Upper lobe of left lung (tissue), 6 donors: ENCODE results near the gene ACTN1. TPM values are rescaled to one million over a fixed set of nuclear protein-coding genes. Genes with fewer than 3 reads are reported as not detected.

Experiments used
- ATAC-seq, 2 donors: fragments of 200-7000 bp; cut with Tn5 transposase; one replicate each; pipeline ENCODE4 v1.9.1; 2022; ENCODE audit warnings: mild to moderate bottlenecking in 2 of 2, moderate library complexity in 2 of 2; ENCODE audit not compliant: low FRiP score in 2 of 2
- DNase-seq, 2 donors: peaks; one replicate each; pipeline ENCODE4 v3.0.0-alpha.2; 2019 to 2020
- H3K27ac ChIP-seq, 4 donors: fragments of 200-600 bp; sonication (generic); one replicate each; pipeline ENCODE4 v1.5.1; 2016 to 2019
- H3K27me3 ChIP-seq, 4 donors: fragments of 200-600 bp; sonication (generic); one replicate each; pipeline ENCODE4 v1.5.1; 2017 to 2019
- H3K36me3 ChIP-seq, 4 donors: fragments of 200-600 bp; sonication (generic); one replicate each; pipeline ENCODE4 v1.5.1; 2016 to 2019
- H3K4me1 ChIP-seq, 4 donors: fragments of 200-600 bp; sonication (generic); one replicate each; pipeline ENCODE4 v1.5.1; 2018 to 2019
- H3K4me3 ChIP-seq, 4 donors: fragments of 200-600 bp; sonication (generic); one replicate each; pipeline ENCODE4 v1.5.1; 2017 to 2019; ENCODE audit warnings: mild to moderate bottlenecking in 2 of 4, moderate library complexity in 1 of 4
- H3K9me3 ChIP-seq, 4 donors: fragments of 200-600 bp; sonication (generic); one replicate each; pipeline ENCODE4 v1.5.1; 2018 to 2019
- EP300 ChIP-seq, 4 donors: sonication (generic); formaldehyde crosslinking; IDR thresholded peaks; one replicate each; pipeline ENCODE4 v1.5.1; 2017; ENCODE audit warnings: antibody characterized with exemption in 4 of 4, control low read depth in 2 of 4
- POLR2A ChIP-seq, 4 donors: fragments of 450-650 bp; IDR thresholded peaks; one replicate each; pipeline ENCODE4 v1.5.1; 2016 to 2017; ENCODE audit warnings: antibody characterized with exemption in 4 of 4, mild to moderate bottlenecking in 2 of 4
- POLR2AphosphoS5 ChIP-seq, 2 donors: sonication (generic); formaldehyde crosslinking; IDR thresholded peaks; one replicate each; pipeline ENCODE4 v1.5.1; 2017; ENCODE audit warnings: antibody characterized with exemption in 2 of 2
- WGBS, 2 donors: methylation state at CpG; one replicate each; pipeline ENCODE4 v1.1.5; 2017 to 2018; 5-methylcytosine and 5-hydroxymethylcytosine counted together
- total RNA-seq, 6 donors: library from RNA; depleted of rRNA in 4 of 6; stranded (reverse); fragments of >200 nt in 4 of 6; gene quantifications; one replicate each; pipeline versions ENCODE4 v1.1.0 to v1.2.1, GENCODE V29; 2016 to 2021
- TF ChIP-seq, protein P1 (sequence below), 6 experiments: fragments of 450-650 bp in 4 of 6; fragments of 200-600 bp in 2 of 6; sonication (generic) in 2 of 6; IDR thresholded peaks; one replicate each; pipeline ENCODE4 v1.5.1; 2016 to 2019; ENCODE audit warnings: antibody characterized with exemption in 6 of 6
- donor health status: DM: no; HTN: no; CAD: no; lungs with moderate emphysema.
- donor health status: DM: no; HTN: yes; CAD: no; lungs with severe emphysema.

ACTN1 gene
- total RNA-seq, 6 donors from 2014 or later: 117 to 195 (median 157) TPM

DNA sequence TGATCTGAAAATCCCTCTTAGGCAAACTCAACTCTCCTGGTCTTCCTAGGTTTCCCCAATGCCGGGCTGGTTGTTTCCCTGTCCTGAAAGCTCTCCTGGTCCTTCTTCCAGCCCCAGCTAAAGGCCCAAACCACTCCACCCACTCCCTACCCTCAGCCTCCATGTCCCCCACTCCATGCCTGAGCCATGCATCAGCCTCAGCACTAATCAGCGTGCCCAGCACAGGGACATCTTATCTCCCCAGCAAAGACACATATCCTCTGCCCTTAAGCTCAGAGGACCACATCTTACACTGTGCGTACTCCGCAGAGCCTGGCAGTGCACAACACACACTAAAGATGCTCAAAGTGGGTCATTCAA is 25.9 kb downstream of the ACTN1 start:
- TF ChIP-seq EP300 (IDR thresholded peaks at IDR 0.05) (no peak), POLR2A (IDR thresholded peaks at IDR 0.05) (no peak), POLR2AphosphoS5 (IDR thresholded peaks at IDR 0.05) (no peak)
- TF ChIP-seq, protein P1, sequence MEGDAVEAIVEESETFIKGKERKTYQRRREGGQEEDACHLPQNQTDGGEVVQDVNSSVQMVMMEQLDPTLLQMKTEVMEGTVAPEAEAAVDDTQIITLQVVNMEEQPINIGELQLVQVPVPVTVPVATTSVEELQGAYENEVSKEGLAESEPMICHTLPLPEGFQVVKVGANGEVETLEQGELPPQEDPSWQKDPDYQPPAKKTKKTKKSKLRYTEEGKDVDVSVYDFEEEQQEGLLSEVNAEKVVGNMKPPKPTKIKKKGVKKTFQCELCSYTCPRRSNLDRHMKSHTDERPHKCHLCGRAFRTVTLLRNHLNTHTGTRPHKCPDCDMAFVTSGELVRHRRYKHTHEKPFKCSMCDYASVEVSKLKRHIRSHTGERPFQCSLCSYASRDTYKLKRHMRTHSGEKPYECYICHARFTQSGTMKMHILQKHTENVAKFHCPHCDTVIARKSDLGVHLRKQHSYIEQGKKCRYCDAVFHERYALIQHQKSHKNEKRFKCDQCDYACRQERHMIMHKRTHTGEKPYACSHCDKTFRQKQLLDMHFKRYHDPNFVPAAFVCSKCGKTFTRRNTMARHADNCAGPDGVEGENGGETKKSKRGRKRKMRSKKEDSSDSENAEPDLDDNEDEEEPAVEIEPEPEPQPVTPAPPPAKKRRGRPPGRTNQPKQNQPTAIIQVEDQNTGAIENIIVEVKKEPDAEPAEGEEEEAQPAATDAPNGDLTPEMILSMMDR (IDR thresholded peaks at IDR 0.05): no peak
- Histone ChIP-seq H3K27me3 (no peaks in the 10 kb centered on the region), H3K36me3 (no peaks in the 10 kb centered on the region), H3K9me3 (no peaks in the 10 kb centered on the region), H3K27ac (peak overlapping the region; percentile 31 to 82 (median 64)), H3K4me3 (no peak overlapping the region), H3K4me1 (peaks cover 52 to 86% (median 71%) of the 10 kb centered on the region in 4 donors)
- DNase-seq (no peak), ATAC-seq (no peak)
- 88 to 90% methylated on average over 3 to 4 of the region's 4 CpGs for WGBS, 2 donors

DNA sequence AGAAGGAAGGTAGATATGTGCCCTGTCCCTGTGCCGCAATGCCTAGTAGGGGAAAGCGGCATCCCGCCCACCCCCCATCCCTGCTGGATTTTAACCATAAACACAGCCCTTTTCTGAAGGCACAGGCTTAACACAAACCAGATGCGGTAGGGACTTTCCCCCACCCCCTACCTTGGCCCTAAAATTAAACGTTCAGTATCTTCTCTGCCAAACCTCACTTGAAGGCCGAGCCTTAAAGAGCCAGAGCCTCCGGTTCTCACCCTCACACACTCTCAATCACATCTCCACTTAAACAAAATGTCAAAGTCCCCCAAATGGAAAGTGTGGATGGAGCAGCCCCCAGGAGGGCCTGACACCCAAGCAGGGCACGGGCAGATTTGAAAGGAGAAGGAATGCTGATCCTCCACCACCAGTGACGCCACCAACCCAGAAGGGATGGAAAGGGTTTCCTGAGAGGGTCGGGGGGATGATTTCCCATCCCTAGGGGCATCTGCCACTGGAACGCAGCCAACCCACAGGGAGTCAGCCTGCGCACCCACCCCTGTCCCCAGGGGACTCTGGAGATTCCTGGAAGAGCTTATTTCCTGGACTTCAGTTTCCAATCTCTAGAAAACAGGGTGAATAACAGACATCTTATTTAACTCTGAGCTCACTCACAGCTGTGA is 26.4 kb downstream of the ACTN1 start:
- H3K36me3 ChIP-seq: no peaks in the 10 kb centered on the region
- DNase-seq (no peak), ATAC-seq (peak; percentile 29 to 64)
- no peak for TF ChIP-seq EP300 (IDR thresholded peaks at IDR 0.05)
- TF ChIP-seq POLR2AphosphoS5 (IDR thresholded peaks at IDR 0.05): peak in 1 of 2 donors; percentile 2
- TF ChIP-seq, protein P1 (IDR thresholded peaks at IDR 0.05): no peak
- no peak for TF ChIP-seq POLR2A (IDR thresholded peaks at IDR 0.05)
- H3K27ac ChIP-seq: peak overlapping the region; percentile 38 to 82 (median 64)
- no peaks in the 10 kb centered on the region for H3K27me3 ChIP-seq
- WGBS, 2 donors: 58 to 72% methylated on average over 5 to 12 of the region's 12 CpGs
- no peak overlapping the region for H3K4me3 ChIP-seq
- peaks cover 52 to 88% (median 71%) of the 10 kb centered on the region in 4 donors for H3K4me1 ChIP-seq
- H3K9me3 ChIP-seq: no peaks in the 10 kb centered on the region

DNA sequence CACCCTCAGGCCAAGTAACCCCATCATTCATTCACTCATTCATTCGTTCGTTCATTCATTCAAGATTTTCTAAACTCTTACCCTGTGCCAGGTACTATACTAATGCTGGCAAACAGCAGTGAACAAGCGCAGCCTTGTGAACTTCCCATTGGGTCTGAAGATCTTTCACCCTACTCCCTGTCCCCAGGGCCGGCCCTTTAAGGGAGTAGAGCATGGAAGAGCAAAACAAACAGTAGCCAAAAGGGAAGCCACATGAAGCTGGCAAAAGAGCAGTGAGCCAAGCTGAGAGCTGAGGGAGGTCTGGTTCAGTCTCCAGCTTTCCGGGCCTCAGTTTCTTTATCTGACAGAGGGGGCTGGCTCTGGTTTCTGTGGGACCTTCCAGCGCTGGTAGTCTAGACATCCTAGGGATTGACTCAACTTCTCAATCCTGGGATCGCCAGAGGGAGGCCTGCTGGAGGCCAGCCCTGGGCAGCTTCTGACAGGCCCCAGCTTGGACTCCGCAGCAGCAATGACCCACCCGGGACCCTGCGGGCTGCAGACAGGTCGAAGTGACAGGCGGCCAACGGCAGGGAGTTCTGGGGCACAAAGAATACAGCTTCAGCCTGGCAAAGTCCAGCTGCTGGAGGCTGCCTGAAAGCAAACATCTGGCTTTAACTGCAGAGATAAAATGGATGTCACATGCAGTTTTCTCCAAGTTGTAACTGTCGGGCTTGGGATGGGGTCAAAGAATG is 27.1 kb downstream of the ACTN1 start:
- 73 to 83% methylated on average over 13 to 14 of the region's 14 CpGs for WGBS, 2 donors
- H3K4me1 ChIP-seq: peaks cover 53 to 85% (median 72%) of the 10 kb centered on the region in 4 donors
- TF ChIP-seq POLR2AphosphoS5 (IDR thresholded peaks at IDR 0.05) (peak; percentile 11 to 45), POLR2A (IDR thresholded peaks at IDR 0.05) (no peak), EP300 (IDR thresholded peaks at IDR 0.05) (no peak)
- TF ChIP-seq, protein P1 (IDR thresholded peaks at IDR 0.05): no peak
- peak in 1 of 2 donors; percentile 61 for DNase-seq
- peak; percentile 19 to 48 for ATAC-seq
- H3K27me3 ChIP-seq: no peaks in the 10 kb centered on the region
- H3K36me3 ChIP-seq: no peaks in the 10 kb centered on the region
- no peaks in the 10 kb centered on the region for H3K9me3 ChIP-seq
- H3K4me3 ChIP-seq: no peak overlapping the region
- H3K27ac ChIP-seq: peak overlapping the region; percentile 38 to 82 (median 64)

DNA sequence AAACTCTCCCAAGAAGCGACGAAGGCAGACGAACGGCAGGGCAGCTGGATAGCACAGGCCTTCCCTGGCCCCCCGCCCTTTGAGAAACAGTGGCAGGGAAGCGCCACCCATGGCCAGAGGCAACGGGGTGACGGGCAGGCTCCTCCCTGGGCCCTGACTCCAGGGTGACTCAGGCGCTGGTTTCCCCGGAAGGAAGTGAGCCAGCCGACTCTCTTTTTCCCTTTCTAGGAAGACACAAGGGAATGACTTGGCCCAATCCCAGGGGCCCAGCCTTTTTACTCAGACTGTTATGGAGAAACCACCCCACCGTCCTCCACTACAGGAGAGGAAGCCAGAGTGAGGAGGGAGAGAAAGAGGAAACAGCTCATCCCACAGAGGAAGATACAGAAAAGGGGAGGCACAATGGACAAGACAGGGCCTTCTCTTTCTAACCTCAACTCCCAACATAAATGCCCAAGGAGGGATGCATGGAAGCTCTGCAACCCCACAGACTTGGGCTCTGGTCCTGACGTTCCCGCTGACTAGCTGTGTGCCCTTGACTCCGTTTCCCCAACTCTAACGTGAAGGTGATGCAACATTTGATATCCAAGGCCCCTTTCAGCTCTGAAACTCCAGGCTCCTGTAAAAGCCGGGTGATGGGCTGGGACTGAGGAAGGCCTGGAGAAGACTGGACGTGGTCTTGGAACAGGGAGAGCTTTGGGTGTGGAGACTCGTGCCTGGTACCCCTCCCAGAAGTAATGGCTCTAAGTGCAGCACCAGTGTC is 27.9 kb downstream of the ACTN1 start:
- 58 to 73% methylated on average over 13 to 19 of the region's 19 CpGs for WGBS, 2 donors
- H3K4me3 ChIP-seq: no peak overlapping the region
- H3K4me1 ChIP-seq: peaks cover 53 to 86% (median 72%) of the 10 kb centered on the region in 4 donors
- H3K27ac ChIP-seq: peak overlapping the region; percentile 51 to 82 (median 69)
- no peaks in the 10 kb centered on the region for H3K36me3 ChIP-seq
- peak; percentile 60 to 88 for ATAC-seq
- TF ChIP-seq POLR2AphosphoS5 (IDR thresholded peaks at IDR 0.05): peak in 1 of 2 donors; percentile 75
- TF ChIP-seq, protein P1 (IDR thresholded peaks at IDR 0.05): no peak
- peak in 1 of 4 donors; percentile 10 for TF ChIP-seq EP300 (IDR thresholded peaks at IDR 0.05)
- TF ChIP-seq POLR2A (IDR thresholded peaks at IDR 0.05): peak in 1 of 4 donors; percentile 32
- no peaks in the 10 kb centered on the region for H3K9me3 ChIP-seq
- H3K27me3 ChIP-seq: no peaks in the 10 kb centered on the region
- peak; percentile 78 to 87 for DNase-seq
